ENCODE results near the gene STEAP3. TPM values are rescaled to one million over a fixed set of nuclear protein-coding genes. Genes with fewer than 3 reads are reported as not detected.

The STEAP3 gene
- total RNA-seq, 1 donor from 2014 or later, result 24.5 TPM

DNA sequence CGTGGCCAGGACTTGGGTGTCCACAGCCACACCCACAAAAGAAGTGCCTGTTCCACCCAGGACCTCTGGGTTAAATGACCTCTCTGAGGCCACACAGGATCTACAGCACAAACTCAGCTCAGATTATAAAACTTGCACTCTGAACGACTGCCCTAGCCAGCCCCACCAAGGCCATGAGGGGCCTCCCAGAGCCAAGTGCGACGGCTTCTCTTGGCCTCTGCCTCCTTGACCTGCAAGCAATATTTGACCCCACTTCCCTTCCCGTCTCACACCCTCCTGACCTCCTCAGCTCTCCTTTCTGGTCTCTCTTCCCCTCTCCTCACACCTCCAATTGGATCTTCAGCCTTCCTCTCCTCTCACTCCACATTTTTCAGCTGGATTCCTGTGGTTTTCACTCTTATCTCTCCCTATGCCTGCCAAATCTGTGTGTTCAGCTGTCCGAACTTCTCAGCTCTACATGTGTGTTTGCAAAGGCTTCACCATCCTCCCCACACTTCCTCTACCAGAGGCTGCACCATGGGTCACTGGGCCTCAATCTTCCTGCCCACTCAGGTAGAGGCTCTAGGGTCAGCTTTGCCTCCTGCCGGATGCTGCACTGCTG, 25.3 kb upstream of the STEAP3 start:
- DNase-seq (ENCODE audit: low read depth), result no peak

DNA sequence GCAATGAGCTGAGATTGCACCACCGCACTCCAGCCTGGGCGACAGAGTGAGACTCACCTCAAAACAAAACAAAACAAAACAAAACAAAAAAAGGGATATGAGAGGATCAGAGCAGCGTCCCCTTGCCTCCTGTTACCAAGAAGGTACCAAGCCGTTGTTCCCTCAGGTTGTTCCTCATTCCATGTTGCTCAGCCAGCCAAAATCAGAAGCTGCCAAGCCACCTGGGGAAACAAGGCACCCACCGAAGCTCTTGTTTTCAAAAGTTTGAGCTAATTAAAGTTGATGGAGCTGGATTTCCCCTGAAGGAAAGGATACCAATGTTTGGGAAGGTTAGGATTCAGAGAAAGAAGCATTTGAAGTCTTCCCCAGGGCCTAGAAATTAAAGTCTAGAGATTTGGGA, 21.8 kb upstream of the STEAP3 start:
- DNase-seq (ENCODE audit: low read depth), result no peak

- DNase-seq (ENCODE audit: low read depth), result peak; percentile 47
Measured at GRCh38 chr2:119202610-119203310, 20.9 kb upstream of the STEAP3 start.

- DNase-seq (ENCODE audit: low read depth), result no peak
Measured at GRCh38 chr2:119204525-119204924, 19.1 kb upstream of the STEAP3 start.

GRCh38 chr2:119205001-119205706, 18.5 kb upstream of the STEAP3 start:
- no peak for DNase-seq (ENCODE audit: low read depth)

GRCh38 chr2:119206201-119206600, 17.4 kb upstream of the STEAP3 start:
- DNase-seq (ENCODE audit: low read depth), result no peak

DNA sequence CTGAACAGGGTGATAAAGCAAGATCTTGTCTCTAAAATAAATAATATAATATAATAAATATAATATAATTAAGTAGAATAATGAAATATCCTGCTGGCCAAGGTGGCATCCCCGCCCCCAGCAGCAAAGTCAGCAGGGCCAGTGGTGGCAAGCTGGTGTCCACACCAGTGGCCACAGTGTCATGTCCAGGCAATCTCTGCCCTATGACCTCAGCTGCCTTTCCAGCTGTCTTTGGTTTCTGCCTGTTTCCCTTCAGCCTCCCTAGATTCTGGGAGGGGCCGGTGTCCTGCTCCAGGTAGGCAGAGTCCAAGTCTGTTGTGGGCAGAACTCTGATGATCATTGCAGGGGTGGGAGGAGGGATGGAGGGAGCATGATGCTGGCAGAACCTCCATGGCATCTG, 16.2 kb upstream of the STEAP3 start:
- no peak for DNase-seq (ENCODE audit: low read depth)

GRCh38 chr2:119208791-119209203, 14.8 kb upstream of the STEAP3 start:
- peak; percentile 89 for DNase-seq (ENCODE audit: low read depth)

DNA sequence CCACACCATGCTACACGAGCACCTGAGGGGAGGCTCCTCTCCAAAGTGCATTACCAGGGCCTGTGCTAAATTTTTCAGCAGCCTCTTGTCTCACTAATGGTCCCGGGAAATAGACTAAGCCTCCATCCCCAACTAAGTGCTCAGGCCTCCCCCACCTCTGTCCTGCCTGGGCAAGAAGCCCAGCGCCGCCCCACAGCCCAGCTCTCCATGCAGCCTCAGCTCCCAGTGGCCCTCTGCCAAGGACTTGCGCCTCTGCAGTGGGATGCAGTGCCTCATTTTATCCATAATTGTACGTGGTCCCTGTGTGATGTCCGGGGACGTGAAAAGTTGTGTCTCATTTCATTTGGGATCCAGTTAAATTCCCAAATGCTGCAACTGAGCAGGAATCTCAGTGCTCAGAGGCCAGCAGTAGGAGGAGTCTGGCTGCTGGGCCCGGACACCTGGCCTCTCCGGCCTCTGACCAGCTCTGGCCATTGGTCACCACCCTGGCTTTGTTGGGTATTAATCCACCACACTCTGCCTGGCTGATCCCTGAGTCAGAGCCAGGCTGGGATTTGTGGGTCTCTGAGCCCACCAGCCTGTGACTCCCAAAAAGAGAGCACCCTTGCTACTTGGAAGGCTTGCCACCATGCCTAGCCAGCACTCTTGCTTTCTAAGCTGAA, 11.4 kb upstream of the STEAP3 start:
- DNase-seq (ENCODE audit: low read depth), result no peak

- no peak for DNase-seq (ENCODE audit: low read depth)
Measured at GRCh38 chr2:119214453-119215037, 9.1 kb upstream of the STEAP3 start.

DNA sequence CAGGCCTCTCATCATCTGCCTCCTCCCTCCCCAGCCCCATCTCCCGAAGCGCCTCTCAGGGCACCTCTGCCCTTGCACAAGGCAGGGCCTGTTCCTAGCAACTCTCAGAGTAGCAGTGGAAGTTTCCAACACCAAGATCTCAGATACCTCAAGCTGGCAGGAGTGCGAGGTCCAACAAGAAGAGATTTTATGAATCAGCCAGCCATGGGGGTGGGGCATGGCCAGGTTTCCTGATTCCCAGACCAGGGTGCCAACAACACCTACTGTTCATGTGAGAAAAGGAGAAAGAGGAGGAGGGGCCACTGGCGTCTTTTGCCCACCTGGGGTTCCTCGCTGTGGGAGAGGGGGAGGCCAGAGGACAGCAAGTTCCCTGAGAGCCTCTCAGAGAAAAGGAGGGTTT, 6.6 kb upstream of the STEAP3 start:
- no peak for DNase-seq (ENCODE audit: low read depth)

- DNase-seq (ENCODE audit: low read depth), result peak; percentile 50
Measured at GRCh38 chr2:119218478-119219064, 5.1 kb upstream of the STEAP3 start.

GRCh38 chr2:119219873-119220272, 3.8 kb upstream of the STEAP3 start:
- DNase-seq (ENCODE audit: low read depth), result no peak

DNA sequence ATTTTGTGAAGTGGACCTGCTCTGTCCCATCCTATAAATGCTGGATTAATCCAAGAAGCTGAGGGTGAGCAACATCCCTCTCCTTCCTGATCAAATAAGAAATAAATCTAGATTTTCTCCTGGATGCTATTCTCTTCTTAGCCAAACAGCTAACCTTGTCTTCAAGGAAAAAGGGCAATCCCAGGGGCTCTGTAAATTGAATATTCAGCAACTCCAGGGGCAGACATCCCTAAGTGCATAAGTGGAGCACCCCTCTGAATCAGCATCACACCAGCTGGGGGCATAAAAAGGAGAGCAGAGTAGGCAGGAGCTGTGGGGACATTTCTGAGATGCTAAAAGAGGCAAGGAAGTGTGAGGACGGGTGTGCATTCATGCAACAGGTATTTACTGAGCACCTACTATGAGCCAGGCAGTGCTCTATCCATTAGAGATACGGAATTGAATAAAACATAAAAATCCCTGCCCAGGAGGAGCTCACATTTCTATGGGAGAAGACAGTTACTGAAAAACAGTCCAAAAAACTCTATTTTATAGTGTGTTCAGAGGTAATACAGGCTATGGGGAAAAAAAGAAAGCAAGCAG, 2.8 kb upstream of the STEAP3 start:
- no peak for DNase-seq (ENCODE audit: low read depth)

DNA sequence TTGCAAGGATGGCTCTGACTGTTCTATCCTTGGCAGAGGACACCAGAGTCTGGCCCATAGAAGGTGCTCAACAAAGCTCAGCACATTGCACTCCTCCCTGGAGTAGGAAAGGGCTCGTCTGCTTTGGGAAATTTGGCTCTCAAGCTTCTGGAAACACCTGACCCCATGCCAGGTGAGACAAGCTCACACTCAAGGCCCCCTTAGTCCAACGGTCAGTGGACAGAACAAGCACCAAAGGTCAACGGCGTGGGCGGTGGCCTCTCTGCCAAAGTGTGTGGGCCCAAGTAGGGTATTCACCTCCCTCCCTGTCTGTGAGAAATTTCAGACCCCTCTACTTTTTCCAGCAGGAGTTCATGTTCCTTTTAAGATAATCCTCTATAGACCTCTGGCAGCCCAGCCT, 2.0 kb upstream of the STEAP3 start:
- no peak for DNase-seq (ENCODE audit: low read depth)

- DNase-seq (ENCODE audit: low read depth), result no peak
Measured at GRCh38 chr2:119222213-119222612, 1.4 kb upstream of the STEAP3 start.

GRCh38 chr2:119222863-119223520, 642 bp upstream of the STEAP3 start:
- DNase-seq (ENCODE audit: low read depth), result no peak

GRCh38 chr2:119224391-119225104, 914 bp downstream of the STEAP3 start:
- no peak for DNase-seq (ENCODE audit: low read depth)

DNA sequence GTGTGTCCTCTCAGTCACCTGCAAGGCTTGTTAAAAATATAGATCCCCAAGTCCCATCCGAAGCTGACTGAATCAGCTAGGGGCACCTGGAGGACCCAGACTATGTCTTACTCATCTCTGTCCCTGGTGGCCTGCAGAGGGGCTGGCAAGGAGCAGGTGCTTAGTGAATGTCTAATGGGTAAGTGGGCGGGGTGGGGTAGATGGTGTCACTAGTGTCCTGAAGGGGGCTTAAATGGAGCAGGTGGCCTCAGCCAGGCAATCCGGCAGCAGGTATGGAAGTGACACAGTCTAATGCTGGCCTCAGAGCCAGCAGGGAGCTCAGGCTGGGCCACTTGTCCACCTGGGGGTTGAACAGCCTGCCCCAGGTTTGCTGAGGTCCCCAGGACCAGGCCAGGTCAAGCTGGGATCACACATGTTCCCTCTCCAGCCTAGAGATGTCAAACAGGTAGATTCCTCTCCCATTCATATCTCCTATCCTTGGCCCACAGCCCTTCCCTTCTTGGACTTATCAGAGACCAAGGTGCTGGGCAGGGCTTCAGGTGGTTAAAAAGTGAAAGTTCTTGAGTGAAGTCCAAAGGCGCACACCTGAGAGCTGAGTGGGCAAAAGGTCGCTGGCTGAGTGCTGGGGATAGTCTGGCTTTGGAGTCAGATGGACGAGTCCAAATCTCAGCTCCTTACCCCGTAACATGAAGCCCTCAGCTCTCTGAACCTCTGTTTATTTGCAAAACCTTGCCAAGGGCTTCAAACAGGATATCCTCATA, 1.7 kb downstream of the STEAP3 start:
- DNase-seq (ENCODE audit: low read depth), result no peak
